Measurements from ENCODE around the gene FAM3C.

Gene FAM3C

GRCh38 chr7:121305109-121305508, 91.0 kb downstream of the FAM3C start:
- no peak overlapping the region for H3K4me3 ChIP-seq (ENCODE audit: insufficient read depth, low read depth, low read length, poor library complexity, severe bottlenecking)
- H3K9me3 ChIP-seq (ENCODE audit: control insufficient read depth, low read length) = no peaks in the 10 kb centered on the region
- no peaks in the 10 kb centered on the region for H3K27me3 ChIP-seq (replicated peaks; ENCODE audit: control insufficient read depth, insufficient read depth, low read length, poor library complexity, severe bottlenecking)
- no peaks in the 10 kb centered on the region for H3K4me1 ChIP-seq (ENCODE audit: control insufficient read depth, insufficient read depth, low read length, poor library complexity, severe bottlenecking)
- no peak overlapping the region for H3K27ac ChIP-seq (ENCODE audit: insufficient read depth, low read length, poor library complexity, severe bottlenecking)
- H3K36me3 ChIP-seq (ENCODE audit: control insufficient read depth, insufficient read depth, low read length) = no peaks in the 10 kb centered on the region
- DNase-seq = no peak

DNA sequence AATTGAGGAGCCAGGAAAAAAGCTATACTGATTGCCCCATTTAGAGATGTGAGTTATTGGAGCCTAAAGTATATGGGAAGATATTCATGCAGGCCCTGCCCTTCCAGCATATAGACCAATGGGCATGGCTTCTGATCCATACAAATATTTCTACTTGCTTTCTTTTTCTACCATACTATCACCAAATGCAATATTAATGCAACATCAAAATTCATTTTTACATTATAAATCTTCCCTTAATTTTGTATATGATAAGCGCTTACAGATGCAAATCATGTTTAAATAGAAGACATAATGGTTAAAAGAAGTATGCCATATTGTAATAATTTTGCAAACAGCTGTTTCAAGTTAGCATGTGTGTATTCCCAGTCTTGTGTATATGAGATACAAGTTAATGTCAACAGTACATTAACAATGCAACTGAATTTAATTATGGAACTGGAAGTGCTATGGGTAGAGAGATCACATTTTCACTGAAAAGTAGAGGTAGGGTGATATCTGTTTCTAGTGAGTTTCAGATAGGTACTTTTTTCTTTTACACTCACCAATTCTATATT, 91.9 kb downstream of the FAM3C start:
- Histone ChIP-seq H3K27ac (ENCODE audit: insufficient read depth, low read length, poor library complexity, severe bottlenecking) (no peak overlapping the region), H3K4me1 (ENCODE audit: control insufficient read depth, insufficient read depth, low read length, poor library complexity, severe bottlenecking) (no peaks in the 10 kb centered on the region), H3K27me3 (replicated peaks; ENCODE audit: control insufficient read depth, insufficient read depth, low read length, poor library complexity, severe bottlenecking) (no peaks in the 10 kb centered on the region), H3K9me3 (ENCODE audit: control insufficient read depth, low read length) (no peaks in the 10 kb centered on the region), H3K4me3 (ENCODE audit: insufficient read depth, low read depth, low read length, poor library complexity, severe bottlenecking) (no peak overlapping the region), H3K36me3 (ENCODE audit: control insufficient read depth, insufficient read depth, low read length) (no peaks in the 10 kb centered on the region)
- no peak for DNase-seq

DNA sequence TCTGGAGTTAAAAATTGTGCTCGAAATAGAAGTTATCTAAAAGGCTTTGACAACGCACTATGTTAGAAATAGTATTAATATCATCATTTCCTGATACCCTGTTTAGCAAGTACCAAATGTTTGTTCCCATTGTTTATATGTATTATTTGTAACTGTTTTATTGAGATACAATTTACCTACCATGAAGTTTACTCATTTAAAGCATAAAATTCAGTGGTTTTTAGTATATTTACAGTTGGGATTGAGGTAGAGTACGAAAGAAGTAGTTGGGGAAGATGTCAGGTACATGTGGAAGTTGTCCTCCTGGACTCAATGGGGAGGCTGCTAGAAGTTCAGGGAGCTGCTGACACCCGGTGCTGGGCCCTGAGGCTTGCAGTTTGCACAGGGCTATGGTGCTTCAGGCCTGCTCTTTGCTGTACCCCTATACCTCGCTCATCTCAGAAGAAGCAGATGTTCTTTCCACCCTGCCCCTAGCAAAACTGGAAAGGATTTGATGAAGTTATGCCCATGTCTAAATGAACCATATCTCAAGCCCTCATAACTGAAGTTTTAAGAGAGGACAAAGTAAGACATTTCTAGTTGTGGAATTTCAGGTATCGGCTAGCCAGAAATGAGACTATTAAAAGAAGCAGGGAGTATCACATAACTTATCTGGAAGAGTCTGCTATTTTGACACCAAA, 92.5 kb downstream of the FAM3C start:
- H3K4me3 ChIP-seq (ENCODE audit: insufficient read depth, low read depth, low read length, poor library complexity, severe bottlenecking) = no peak overlapping the region
- no peak overlapping the region for H3K27ac ChIP-seq (ENCODE audit: insufficient read depth, low read length, poor library complexity, severe bottlenecking)
- no peaks in the 10 kb centered on the region for H3K27me3 ChIP-seq (replicated peaks; ENCODE audit: control insufficient read depth, insufficient read depth, low read length, poor library complexity, severe bottlenecking)
- no peaks in the 10 kb centered on the region for H3K4me1 ChIP-seq (ENCODE audit: control insufficient read depth, insufficient read depth, low read length, poor library complexity, severe bottlenecking)
- no peaks in the 10 kb centered on the region for H3K9me3 ChIP-seq (ENCODE audit: control insufficient read depth, low read length)
- DNase-seq = no peak
- H3K36me3 ChIP-seq (ENCODE audit: control insufficient read depth, insufficient read depth, low read length) = no peaks in the 10 kb centered on the region

DNA sequence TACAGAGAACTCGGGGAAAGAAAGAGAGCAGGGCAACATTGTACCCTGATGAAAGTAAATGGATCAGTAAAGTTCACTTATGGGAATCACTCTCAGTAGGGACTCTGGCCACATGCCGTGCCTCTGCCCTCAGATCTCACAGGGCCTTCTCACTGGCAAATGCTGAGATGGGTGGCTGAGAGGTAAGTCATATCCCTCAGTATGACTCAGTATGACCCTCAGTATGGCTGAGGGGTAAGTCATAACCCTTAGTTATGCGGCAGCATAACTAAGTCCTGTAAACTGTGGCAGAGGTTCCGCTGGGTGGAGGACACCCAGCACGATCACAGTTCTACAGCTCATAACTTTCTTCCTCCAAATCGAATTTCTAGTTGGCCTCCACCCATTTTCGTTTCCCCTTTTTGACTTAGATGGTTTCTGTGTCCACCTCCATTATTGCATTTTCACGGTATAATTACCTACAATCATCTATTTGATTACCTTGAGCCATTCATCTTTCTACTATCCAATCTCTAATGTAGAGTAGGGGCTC, 93.8 kb downstream of the FAM3C start:
- DNase-seq = no peak
- H3K27ac ChIP-seq (ENCODE audit: insufficient read depth, low read length, poor library complexity, severe bottlenecking) = no peak overlapping the region
- H3K4me1 ChIP-seq (ENCODE audit: control insufficient read depth, insufficient read depth, low read length, poor library complexity, severe bottlenecking) = no peaks in the 10 kb centered on the region
- H3K4me3 ChIP-seq (ENCODE audit: insufficient read depth, low read depth, low read length, poor library complexity, severe bottlenecking) = no peak overlapping the region
- no peaks in the 10 kb centered on the region for H3K36me3 ChIP-seq (ENCODE audit: control insufficient read depth, insufficient read depth, low read length)
- no peaks in the 10 kb centered on the region for H3K9me3 ChIP-seq (ENCODE audit: control insufficient read depth, low read length)
- H3K27me3 ChIP-seq (replicated peaks; ENCODE audit: control insufficient read depth, insufficient read depth, low read length, poor library complexity, severe bottlenecking) = no peaks in the 10 kb centered on the region

GRCh38 chr7:121301446-121302213, 94.5 kb downstream of the FAM3C start:
- Histone ChIP-seq H3K4me3 (ENCODE audit: insufficient read depth, low read depth, low read length, poor library complexity, severe bottlenecking) (no peak overlapping the region), H3K27me3 (replicated peaks; ENCODE audit: control insufficient read depth, insufficient read depth, low read length, poor library complexity, severe bottlenecking) (no peaks in the 10 kb centered on the region), H3K36me3 (ENCODE audit: control insufficient read depth, insufficient read depth, low read length) (no peaks in the 10 kb centered on the region), H3K27ac (ENCODE audit: insufficient read depth, low read length, poor library complexity, severe bottlenecking) (no peak overlapping the region), H3K9me3 (ENCODE audit: control insufficient read depth, low read length) (no peaks in the 10 kb centered on the region), H3K4me1 (ENCODE audit: control insufficient read depth, insufficient read depth, low read length, poor library complexity, severe bottlenecking) (no peaks in the 10 kb centered on the region)
- no peak for DNase-seq

DNA sequence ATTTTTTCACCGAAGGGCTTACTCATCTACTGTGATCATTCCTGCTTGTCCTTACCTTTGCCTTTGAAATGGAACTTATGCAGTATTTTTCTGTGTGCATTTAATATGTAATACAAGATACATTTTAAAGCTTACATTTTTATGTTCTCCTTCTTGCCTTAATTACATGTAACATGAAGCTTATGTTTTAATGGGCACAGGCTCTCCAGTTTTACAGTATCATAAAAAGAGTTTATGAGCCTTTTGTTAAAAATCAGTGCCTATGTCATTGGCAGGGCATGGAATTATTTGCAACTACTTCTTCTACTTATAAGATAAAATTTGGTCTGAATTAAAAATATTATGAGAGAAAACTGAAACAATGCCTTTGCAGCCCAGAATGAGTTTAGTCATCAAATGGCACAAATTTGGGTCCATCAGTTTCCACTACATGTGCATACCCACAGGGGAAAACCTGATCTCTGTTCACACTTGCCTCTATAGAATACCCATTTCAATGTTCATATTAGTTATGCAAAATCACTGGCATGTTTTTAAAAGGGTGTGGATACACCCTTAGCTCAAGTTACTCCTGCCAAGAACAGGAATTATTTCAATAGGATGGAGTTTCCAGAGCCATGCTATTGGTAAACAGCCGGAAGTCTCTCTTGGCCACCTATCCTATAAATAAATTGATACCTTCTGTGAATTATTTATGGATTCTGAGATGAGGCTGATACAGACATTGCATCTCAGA, 95.3 kb downstream of the FAM3C start:
- H3K27ac ChIP-seq (ENCODE audit: insufficient read depth, low read length, poor library complexity, severe bottlenecking) = no peak overlapping the region
- no peaks in the 10 kb centered on the region for H3K36me3 ChIP-seq (ENCODE audit: control insufficient read depth, insufficient read depth, low read length)
- no peak overlapping the region for H3K4me3 ChIP-seq (ENCODE audit: insufficient read depth, low read depth, low read length, poor library complexity, severe bottlenecking)
- no peaks in the 10 kb centered on the region for H3K9me3 ChIP-seq (ENCODE audit: control insufficient read depth, low read length)
- no peaks in the 10 kb centered on the region for H3K4me1 ChIP-seq (ENCODE audit: control insufficient read depth, insufficient read depth, low read length, poor library complexity, severe bottlenecking)
- no peaks in the 10 kb centered on the region for H3K27me3 ChIP-seq (replicated peaks; ENCODE audit: control insufficient read depth, insufficient read depth, low read length, poor library complexity, severe bottlenecking)
- DNase-seq = no peak
